ENCODE results near the gene PDZRN3.

PDZRN3 gene

GRCh38 chr3:73624821-73625665 is at the start of gene PDZRN3:
TSS of gene PDZRN3 (minus strand) at chr3:73624941.
- in situ Hi-C loops (cut with MboI; ENCODE audit: low sequenced_read_pairs), result no loop called here

GRCh38 chr3:73674280-73674679 is 49.5 kb upstream of the PDZRN3 start:
- in situ Hi-C loops (cut with MboI; ENCODE audit: low sequenced_read_pairs), result no loop called here

GRCh38 chr3:73669260-73669659 is 44.5 kb upstream of the PDZRN3 start:
- in situ Hi-C loops (cut with MboI; ENCODE audit: low sequenced_read_pairs), result no loop called here

- in situ Hi-C loops (cut with MboI; ENCODE audit: low sequenced_read_pairs), result no loop called here
Measured at GRCh38 chr3:73668391-73668790, 43.6 kb upstream of the PDZRN3 start.

GRCh38 chr3:73667889-73668288 is 43.1 kb upstream of the PDZRN3 start:
- in situ Hi-C loops (cut with MboI; ENCODE audit: low sequenced_read_pairs), result no loop called here

GRCh38 chr3:73665286-73665685 is 40.5 kb upstream of the PDZRN3 start:
- in situ Hi-C loops (cut with MboI; ENCODE audit: low sequenced_read_pairs), result no loop called here

GRCh38 chr3:73664389-73664788 is 39.6 kb upstream of the PDZRN3 start:
- in situ Hi-C loops (cut with MboI; ENCODE audit: low sequenced_read_pairs), result no loop called here

- in situ Hi-C loops (cut with MboI; ENCODE audit: low sequenced_read_pairs), result no loop called here
Measured at GRCh38 chr3:73663495-73663894, 38.8 kb upstream of the PDZRN3 start.

GRCh38 chr3:73661265-73661664 is 36.5 kb upstream of the PDZRN3 start:
- in situ Hi-C loops (cut with MboI; ENCODE audit: low sequenced_read_pairs), result no loop called here

GRCh38 chr3:73658227-73658626 is 33.5 kb upstream of the PDZRN3 start:
- in situ Hi-C loops (cut with MboI; ENCODE audit: low sequenced_read_pairs), result no loop called here

- in situ Hi-C loops (cut with MboI; ENCODE audit: low sequenced_read_pairs), result no loop called here
Measured at GRCh38 chr3:73657186-73657585, 32.4 kb upstream of the PDZRN3 start.

- in situ Hi-C loops (cut with MboI; ENCODE audit: low sequenced_read_pairs), result no loop called here
Measured at GRCh38 chr3:73656241-73656890, 31.6 kb upstream of the PDZRN3 start.

GRCh38 chr3:73655197-73655596 is 30.5 kb upstream of the PDZRN3 start:
- in situ Hi-C loops (cut with MboI; ENCODE audit: low sequenced_read_pairs), result no loop called here

GRCh38 chr3:73653877-73654276 is 29.1 kb upstream of the PDZRN3 start:
- in situ Hi-C loops (cut with MboI; ENCODE audit: low sequenced_read_pairs), result no loop called here

GRCh38 chr3:73653351-73653750 is 28.6 kb upstream of the PDZRN3 start:
- in situ Hi-C loops (cut with MboI; ENCODE audit: low sequenced_read_pairs), result no loop called here

- in situ Hi-C loops (cut with MboI; ENCODE audit: low sequenced_read_pairs), result no loop called here
Measured at GRCh38 chr3:73652896-73653295, 28.2 kb upstream of the PDZRN3 start.

GRCh38 chr3:73637042-73637441 is 12.3 kb upstream of the PDZRN3 start:
- in situ Hi-C loops (cut with MboI; ENCODE audit: low sequenced_read_pairs), result no loop called here

GRCh38 chr3:73635254-73635653 is 10.5 kb upstream of the PDZRN3 start:
- in situ Hi-C loops (cut with MboI; ENCODE audit: low sequenced_read_pairs), result no loop called here

- in situ Hi-C loops (cut with MboI; ENCODE audit: low sequenced_read_pairs), result no loop called here
Measured at GRCh38 chr3:73633916-73634344, 9.2 kb upstream of the PDZRN3 start.

GRCh38 chr3:73633453-73633852 is 8.7 kb upstream of the PDZRN3 start:
- in situ Hi-C loops (cut with MboI; ENCODE audit: low sequenced_read_pairs), result no loop called here

GRCh38 chr3:73626106-73626505 is 1.4 kb upstream of the PDZRN3 start:
- in situ Hi-C loops (cut with MboI; ENCODE audit: low sequenced_read_pairs), result no loop called here
